Mucosa of descending colon (tissue), 3 donors: Measurements from ENCODE around the gene TMEM108. TPM values are rescaled to one million over a fixed set of nuclear protein-coding genes. Genes with fewer than 3 reads are reported as not detected.

ENCODE experiments used
- ATAC-seq: fragments of 200-7000 bp; cut with Tn5 transposase; one replicate; pipeline ENCODE4 v1.9.1; 2020; ENCODE audit warnings: mild to moderate bottlenecking, moderate library complexity
- DNase-seq, 3 donors: peaks; one replicate each; pipeline ENCODE4 v3.0.0-alpha.2; 2020
- H3K36me3 ChIP-seq: fragments of 200-600 bp; one replicate; pipeline ENCODE4 v1.8.0; 2021; ENCODE audit warnings: low read depth, mild to moderate bottlenecking
- H3K4me1 ChIP-seq: fragments of 200-600 bp; one replicate; pipeline ENCODE4 v1.8.0; 2021; ENCODE audit warnings: low read depth, mild to moderate bottlenecking
- H3K4me3 ChIP-seq: fragments of 200-600 bp; one replicate; pipeline ENCODE4 v1.8.0; 2021; ENCODE audit warnings: mild to moderate bottlenecking
- H3K9me3 ChIP-seq: fragments of 200-600 bp; one replicate; pipeline ENCODE4 v1.8.0; 2021; ENCODE audit warnings: mild to moderate bottlenecking
- intact Hi-C, 2 donors: fragments of 100-400 bp; cut with DNase I in 1 of 2; cut with micrococcal nuclease in 1 of 2; formaldehyde crosslinking; loops; one replicate each; pipeline versions ENCODE4 v1.11.0 to v1.11.1; 2022; cut with DNase I, micrococcal nuclease
- total RNA-seq, 3 donors: library from RNA; stranded (reverse); fragmentation: NEBNext Ultra II Directional in 2 of 3; extraction: Animal tissue kit (Norgen Biotek cat#: 25700) in 2 of 3; gene quantifications; one replicate each; pipeline versions ENCODE4 v1.2.1 to v1.2.4, GENCODE V29; 2021 to 2023
- TF ChIP-seq, protein P1 (sequence below): fragments of 200-600 bp; IDR thresholded peaks from one replicate; pipeline ENCODE4 v1.8.0; 2022; ENCODE audit warnings: antibody characterized with exemption, mild to moderate bottlenecking
- donor health status: DM: no; HTN: no; CAD: no; lungs with moderate emphysema.
- donor health status: DM: no; HTN: no; CAD: no.
- donor health status: DM: no; HTN: yes; CAD: no.

The TMEM108 gene
- total RNA-seq, 3 donors from 2014 or later, result 0.72 to 3.4 (median 1.1) TPM

DNA sequence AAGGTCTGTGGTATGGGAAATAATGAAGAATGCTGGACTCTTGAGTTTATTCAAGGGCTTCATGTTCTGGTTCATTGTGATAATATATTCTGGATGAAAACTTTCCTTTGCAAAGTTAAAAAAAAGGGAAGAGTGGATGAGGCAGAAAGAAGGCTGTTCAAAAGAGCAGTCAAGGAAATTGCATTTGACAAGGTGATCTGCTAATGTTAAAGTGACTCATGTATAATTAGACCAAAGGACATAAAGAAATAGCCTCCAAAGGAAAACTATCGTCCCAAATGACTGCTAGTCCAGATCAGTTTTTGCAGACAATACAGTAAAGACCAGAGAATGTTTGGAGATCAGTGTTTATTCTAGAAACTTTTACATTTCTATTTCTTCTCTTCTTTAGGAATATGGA lies 9.8 kb downstream of the TMEM108 start:
- Histone ChIP-seq H3K9me3 (no peaks in the 10 kb centered on the region), H3K36me3 (no peaks in the 10 kb centered on the region), H3K4me1 (no peaks in the 10 kb centered on the region), H3K4me3 (no peak overlapping the region)
- TF ChIP-seq, protein P1, sequence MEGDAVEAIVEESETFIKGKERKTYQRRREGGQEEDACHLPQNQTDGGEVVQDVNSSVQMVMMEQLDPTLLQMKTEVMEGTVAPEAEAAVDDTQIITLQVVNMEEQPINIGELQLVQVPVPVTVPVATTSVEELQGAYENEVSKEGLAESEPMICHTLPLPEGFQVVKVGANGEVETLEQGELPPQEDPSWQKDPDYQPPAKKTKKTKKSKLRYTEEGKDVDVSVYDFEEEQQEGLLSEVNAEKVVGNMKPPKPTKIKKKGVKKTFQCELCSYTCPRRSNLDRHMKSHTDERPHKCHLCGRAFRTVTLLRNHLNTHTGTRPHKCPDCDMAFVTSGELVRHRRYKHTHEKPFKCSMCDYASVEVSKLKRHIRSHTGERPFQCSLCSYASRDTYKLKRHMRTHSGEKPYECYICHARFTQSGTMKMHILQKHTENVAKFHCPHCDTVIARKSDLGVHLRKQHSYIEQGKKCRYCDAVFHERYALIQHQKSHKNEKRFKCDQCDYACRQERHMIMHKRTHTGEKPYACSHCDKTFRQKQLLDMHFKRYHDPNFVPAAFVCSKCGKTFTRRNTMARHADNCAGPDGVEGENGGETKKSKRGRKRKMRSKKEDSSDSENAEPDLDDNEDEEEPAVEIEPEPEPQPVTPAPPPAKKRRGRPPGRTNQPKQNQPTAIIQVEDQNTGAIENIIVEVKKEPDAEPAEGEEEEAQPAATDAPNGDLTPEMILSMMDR, result no peak
- ATAC-seq, result no peak
- no peak for DNase-seq
- intact Hi-C loops, result no loop called here

DNA sequence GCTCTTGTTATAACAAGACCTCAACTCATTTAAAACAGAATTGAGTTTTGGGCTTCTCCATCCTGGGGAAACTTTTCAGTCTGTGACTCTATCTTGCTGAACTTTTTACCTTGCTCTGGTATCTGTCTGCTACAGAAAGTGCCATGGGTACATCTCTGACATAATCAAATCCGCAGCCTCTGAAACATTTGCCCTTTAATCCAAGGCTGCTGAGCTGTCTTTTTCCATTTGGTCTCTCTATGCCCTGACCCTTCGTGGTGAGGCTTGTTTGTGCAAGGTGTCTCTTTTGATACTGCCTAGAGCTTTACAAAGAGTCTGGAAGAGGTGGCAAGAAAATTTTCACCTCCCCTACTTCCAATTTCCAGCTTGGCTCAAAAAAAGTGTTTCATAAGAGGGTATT lies 11.3 kb downstream of the TMEM108 start:
- intact Hi-C loops, result no loop called here
- no peaks in the 10 kb centered on the region for H3K4me1 ChIP-seq
- no peak for DNase-seq
- TF ChIP-seq, protein P1, result no peak
- H3K4me3 ChIP-seq, result no peak overlapping the region
- ATAC-seq, result no peak
- no peaks in the 10 kb centered on the region for H3K9me3 ChIP-seq
- H3K36me3 ChIP-seq, result no peaks in the 10 kb centered on the region

DNA sequence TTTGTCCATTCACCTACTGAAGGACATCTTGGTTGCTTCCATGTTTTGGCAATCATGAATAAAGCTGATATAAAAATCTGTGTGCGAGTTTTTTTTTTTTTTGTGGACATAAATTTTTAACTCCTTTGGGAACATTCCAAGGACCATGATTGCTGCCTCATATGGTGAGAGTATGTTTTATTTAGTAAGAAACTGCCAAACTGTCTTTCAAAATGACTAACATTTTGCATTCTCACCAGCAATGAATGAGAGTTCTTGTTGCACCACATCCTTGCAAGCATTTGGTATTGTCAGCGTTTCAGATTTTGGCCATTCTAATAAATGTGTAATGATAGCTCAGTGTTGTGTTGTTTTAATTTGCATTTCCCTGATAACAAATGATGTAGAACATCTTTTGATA lies 12.7 kb downstream of the TMEM108 start:
- ATAC-seq (no peak), DNase-seq (no peak)
- Histone ChIP-seq H3K4me1 (no peaks in the 10 kb centered on the region), H3K9me3 (no peaks in the 10 kb centered on the region), H3K4me3 (no peak overlapping the region), H3K36me3 (no peaks in the 10 kb centered on the region)
- intact Hi-C loops, result no loop called here
- TF ChIP-seq, protein P1, result no peak

DNA sequence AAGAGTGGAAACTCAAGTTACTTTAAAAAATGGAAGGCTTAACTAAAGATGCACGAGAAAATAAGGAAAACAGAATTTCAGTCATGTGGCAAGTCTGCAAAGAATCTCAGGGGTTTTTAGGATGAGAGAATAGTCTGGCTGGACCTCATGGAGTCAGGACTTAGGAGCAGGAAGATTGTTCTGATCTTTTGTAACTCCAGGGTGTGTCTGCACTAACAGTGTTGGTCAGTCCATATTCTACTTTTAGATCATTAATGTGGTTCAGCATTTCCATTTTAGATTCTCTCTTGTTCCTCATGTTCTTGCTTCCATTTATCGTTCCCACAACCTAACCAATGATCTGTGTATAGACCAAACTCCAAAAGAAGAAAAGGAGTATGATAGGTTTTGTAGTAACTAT lies 15.3 kb downstream of the TMEM108 start:
- TF ChIP-seq, protein P1, result no peak
- intact Hi-C loops, result no loop called here
- no peak for DNase-seq

DNA sequence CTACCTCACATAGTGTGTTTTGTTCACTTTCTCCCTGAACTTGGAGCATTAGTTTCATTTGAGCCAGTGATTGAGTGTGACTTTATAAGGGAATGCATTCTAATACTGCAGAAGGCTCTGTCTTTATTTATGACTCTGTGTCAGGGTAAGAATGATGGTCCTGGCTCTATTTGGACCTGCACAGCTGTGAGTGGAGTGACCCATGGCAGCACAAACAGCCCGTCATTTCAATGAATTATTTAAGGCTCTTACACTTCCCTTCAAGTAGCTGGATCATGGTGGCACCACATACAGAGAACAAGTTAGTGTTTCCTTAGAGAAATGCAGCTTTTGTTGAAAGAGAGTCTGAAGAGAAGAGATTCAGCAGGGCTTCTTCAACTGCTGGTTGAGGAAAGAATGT lies 16.4 kb downstream of the TMEM108 start:
- intact Hi-C loops, result no loop called here
- H3K4me3 ChIP-seq, result no peak overlapping the region
- TF ChIP-seq, protein P1, result no peak
- no peaks in the 10 kb centered on the region for H3K4me1 ChIP-seq
- ATAC-seq (no peak), DNase-seq (no peak)
- H3K9me3 ChIP-seq, result no peaks in the 10 kb centered on the region
- H3K36me3 ChIP-seq, result no peaks in the 10 kb centered on the region

More for the DNA sequence above, 15.3 kb downstream of the TMEM108 start:
- H3K4me3 ChIP-seq, result no peak overlapping the region
- H3K4me1 ChIP-seq, result no peaks in the 10 kb centered on the region
- H3K36me3 ChIP-seq, result no peaks in the 10 kb centered on the region
- no peaks in the 10 kb centered on the region for H3K9me3 ChIP-seq
- no peak for ATAC-seq

DNA sequence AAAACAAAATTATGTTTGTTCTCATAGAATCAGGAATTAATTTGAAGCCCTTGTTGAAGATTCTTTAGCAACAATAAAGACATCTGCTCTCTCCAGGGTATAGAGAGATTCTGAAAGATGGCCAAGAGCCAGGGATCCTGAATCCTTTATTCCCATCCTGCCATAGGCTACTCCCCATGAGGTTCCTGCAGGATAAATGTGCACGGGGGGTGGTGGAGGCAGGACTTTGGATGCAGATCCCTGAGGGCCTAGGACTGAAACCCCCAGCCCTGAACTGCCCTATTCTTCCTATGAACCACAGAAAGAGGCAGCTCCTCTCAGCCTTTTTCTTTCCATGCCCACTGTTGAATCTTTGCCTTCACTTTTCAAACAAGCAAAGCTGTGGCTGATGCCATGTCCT lies 17.1 kb downstream of the TMEM108 start:
- TF ChIP-seq, protein P1, result no peak
- ATAC-seq, result no peak
- Histone ChIP-seq H3K36me3 (no peaks in the 10 kb centered on the region), H3K9me3 (no peaks in the 10 kb centered on the region), H3K4me3 (no peak overlapping the region), H3K4me1 (no peaks in the 10 kb centered on the region)
- no peak for DNase-seq
- intact Hi-C loops, result no loop called here
